ENCODE results near the gene METTL22. TPM values are rescaled to one million over a fixed set of nuclear protein-coding genes. Genes with fewer than 3 reads are reported as not detected.
A peak's percentile ranks its signal among the peaks of the same experiment; 100 is the strongest.

METTL22 gene
- total RNA-seq, 2 donors from 2014 or later: 29.8 to 65.9 TPM

DNA sequence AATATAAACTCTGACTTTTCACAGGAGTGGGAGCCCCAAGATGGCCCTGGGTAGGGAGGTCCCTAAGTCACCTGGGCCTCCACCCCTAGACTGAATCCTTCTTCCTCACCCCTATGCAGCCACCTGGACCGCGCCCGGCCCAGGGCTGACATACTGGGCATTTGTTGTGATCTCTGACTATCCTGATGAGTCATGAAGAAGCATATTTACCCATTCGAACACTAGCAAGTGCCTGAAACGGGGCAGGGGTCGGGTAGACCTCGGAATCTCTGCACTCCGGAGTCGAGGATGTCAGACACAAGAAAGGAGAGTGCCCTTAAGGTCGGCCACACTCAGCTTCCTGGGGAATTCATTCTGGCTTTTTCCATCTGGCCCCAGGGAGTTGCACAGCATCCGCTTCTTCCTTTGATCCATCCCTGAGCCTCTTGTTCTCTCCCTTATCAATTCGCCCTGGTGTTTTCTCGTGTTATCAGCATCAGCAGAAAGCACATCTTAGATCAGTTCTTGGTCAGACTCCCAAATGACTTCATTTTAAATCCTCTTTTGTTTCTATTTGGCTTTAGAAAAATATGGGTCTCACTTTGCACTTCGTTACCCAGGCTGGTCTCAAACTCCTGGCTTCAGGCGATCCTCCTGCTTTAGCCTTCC lies 10.4 kb downstream of the METTL22 start:
- DNase-seq (ENCODE audit: low spot score) (no peak), ATAC-seq (no peak)
- Mint-ChIP-seq H3K27ac (peak overlapping the region in 1 of 2 donors; percentile 59), H3K4me3 (peak overlapping the region; percentile 4), H3K9me3 (no peaks in the 10 kb centered on the region), H3K27me3 (no peaks in the 10 kb centered on the region), H3K36me3 (peaks cover 26% of the 10 kb centered on the region), H3K4me1 (ENCODE audit: low read depth in 2 of 2) (peaks cover 10 to 27% of the 10 kb centered on the region in 2 donors)

DNA sequence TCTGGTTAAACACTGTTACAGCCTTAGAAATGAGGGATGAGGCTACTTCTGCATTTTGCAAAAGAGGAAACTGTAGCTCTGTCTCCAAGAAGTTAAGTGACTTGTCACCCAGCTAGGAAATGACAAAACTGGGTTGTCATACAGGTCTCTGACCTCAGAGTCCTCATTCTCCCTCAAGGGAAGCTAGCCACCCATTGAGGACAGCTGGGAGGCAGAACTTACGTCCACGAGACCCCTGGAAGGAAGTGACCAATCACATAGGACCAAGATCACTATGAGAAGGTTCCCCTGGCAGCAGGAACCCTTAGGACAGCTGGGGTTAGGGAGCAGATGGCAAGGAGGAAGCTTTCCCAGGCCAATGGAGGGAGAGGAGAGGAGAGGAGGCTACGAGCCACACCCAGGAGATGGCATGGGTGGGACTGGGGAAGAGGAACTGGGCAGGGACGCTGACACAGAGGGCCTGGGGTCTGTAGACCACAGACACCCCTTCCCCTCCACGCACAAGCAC lies 11.2 kb downstream of the METTL22 start:
- ATAC-seq (peak in 1 of 2 donors; percentile 45), DNase-seq (ENCODE audit: low spot score) (no peak)
- H3K27ac Mint-ChIP-seq: peak overlapping the region in 1 of 2 donors; percentile 59
- H3K9me3 Mint-ChIP-seq: no peaks in the 10 kb centered on the region
- peaks cover 10 to 21% of the 10 kb centered on the region in 2 donors for H3K4me1 Mint-ChIP-seq (ENCODE audit: low read depth in 2 of 2)
- H3K36me3 Mint-ChIP-seq: peaks cover 20% of the 10 kb centered on the region
- H3K4me3 Mint-ChIP-seq: peak overlapping the region; percentile 4
- no peaks in the 10 kb centered on the region for H3K27me3 Mint-ChIP-seq

DNA sequence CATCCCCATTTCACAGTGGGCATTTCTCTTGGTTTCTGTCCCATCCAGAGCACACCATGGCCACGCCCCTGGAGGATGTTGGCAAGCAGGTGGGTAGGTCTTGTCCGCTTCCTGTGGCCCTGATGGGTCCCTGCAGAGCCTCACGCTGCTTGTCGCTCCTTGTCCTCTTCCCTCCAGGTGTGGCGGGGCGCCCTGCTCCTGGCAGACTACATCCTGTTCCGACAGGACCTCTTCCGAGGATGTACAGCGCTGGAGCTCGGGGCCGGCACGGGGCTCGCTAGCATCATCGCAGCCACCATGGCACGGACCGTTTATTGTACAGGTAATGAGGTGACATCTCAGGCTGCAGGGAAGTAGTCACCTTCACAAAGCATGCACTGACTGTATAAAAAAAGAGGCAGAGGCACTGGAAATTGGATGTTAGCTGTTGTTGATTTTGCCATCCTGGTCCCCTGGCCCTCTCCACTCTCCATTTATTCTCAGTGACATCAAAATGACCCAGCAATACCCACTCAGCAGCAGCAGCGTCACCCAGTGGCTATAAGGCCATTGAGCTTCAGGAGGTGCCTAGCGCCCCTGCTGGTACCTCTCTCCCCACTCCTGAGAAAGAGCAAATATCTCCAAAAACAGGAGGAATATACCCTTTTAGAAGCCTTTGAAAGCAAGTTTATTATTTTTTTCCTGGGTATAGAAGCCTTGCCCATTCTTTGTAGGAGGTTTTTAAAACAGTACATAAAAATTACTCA lies 13.7 kb downstream of the METTL22 start:
- ATAC-seq (no peak), DNase-seq (ENCODE audit: low spot score) (no peak)
- Mint-ChIP-seq H3K9me3 (no peaks in the 10 kb centered on the region), H3K4me1 (ENCODE audit: low read depth in 2 of 2) (peaks cover 5 to 7% of the 10 kb centered on the region in 2 donors), H3K36me3 (peaks cover 14% of the 10 kb centered on the region), H3K27ac (no peak overlapping the region), H3K27me3 (no peaks in the 10 kb centered on the region), H3K4me3 (no peak overlapping the region)

DNA sequence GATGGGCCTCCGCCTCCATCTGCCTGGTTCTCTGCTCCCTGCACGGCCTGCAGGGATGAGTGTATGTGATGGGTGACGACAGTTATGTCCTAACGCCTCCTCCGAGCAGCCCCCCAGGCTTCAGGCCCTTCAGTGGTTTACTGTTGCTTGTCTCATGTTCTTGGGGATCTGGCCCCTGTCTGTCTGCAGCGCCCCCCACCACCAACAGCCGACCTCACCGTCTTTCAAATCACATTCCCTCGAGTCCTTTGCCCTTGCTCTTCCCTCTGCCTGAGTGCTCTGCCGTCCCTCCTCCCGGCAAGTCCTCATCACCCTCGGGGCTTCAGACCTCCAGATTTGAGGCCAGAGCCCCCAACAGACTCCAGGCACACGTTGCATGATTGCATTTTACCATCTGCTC lies 18.2 kb downstream of the METTL22 start:
- ATAC-seq (no peak), DNase-seq (ENCODE audit: low spot score) (no peak)
- Mint-ChIP-seq H3K36me3 (peaks cover 26% of the 10 kb centered on the region), H3K9me3 (no peaks in the 10 kb centered on the region), H3K27me3 (no peaks in the 10 kb centered on the region), H3K4me3 (no peak overlapping the region), H3K27ac (no peak overlapping the region), H3K4me1 (ENCODE audit: low read depth in 2 of 2) (peaks cover 2 to 3% of the 10 kb centered on the region in 2 donors)

DNA sequence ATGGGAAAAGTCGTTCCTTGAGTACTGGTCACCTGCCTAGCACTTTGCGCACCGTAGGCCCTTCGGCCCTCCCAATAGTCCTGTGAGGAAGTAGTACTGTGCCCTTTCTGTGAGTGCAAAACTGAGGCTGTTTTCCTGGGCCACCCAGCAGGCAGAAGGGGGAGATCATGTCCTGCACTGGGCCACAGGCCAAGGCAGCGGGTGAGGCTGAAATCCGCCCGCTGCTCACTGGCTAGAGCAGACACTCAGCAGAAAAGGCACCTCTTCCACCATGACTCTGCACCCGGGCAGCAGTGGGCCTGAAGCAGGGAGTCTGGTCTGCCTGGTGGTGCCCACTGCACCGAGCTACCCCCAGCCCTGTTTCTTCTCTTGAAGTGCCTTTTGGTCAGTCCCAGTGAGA lies 20.2 kb downstream of the METTL22 start:
- peaks cover 30% of the 10 kb centered on the region for H3K36me3 Mint-ChIP-seq
- H3K27me3 Mint-ChIP-seq: no peaks in the 10 kb centered on the region
- no peak overlapping the region for H3K27ac Mint-ChIP-seq
- no peak overlapping the region for H3K4me3 Mint-ChIP-seq
- H3K4me1 Mint-ChIP-seq (ENCODE audit: low read depth in 2 of 2): peaks cover 6 to 9% of the 10 kb centered on the region in 2 donors
- H3K9me3 Mint-ChIP-seq: no peaks in the 10 kb centered on the region
- DNase-seq (ENCODE audit: low spot score) (no peak), ATAC-seq (no peak)

DNA sequence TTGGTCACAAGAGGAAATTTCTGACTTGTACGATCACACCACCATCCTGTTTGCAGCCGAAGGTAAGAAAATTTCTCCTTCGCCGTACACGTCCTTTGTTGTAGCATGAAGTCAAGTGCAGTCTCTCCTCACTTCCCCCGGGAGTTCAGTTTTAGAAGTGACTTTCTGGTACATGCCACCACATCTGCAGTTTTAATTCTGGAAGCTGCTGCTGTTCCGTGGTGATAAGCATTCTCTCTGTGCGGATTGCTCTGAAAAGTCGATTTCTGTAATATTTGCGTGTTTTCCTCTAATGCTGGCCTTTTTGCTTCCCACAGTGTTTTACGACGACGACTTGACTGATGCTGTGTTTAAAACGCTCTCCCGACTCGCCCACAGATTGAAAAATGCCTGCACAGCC lies 20.6 kb downstream of the METTL22 start:
- peaks cover 34% of the 10 kb centered on the region for H3K36me3 Mint-ChIP-seq
- no peaks in the 10 kb centered on the region for H3K27me3 Mint-ChIP-seq
- H3K4me3 Mint-ChIP-seq: no peak overlapping the region
- H3K4me1 Mint-ChIP-seq (ENCODE audit: low read depth in 2 of 2): peaks cover 10 to 12% of the 10 kb centered on the region in 2 donors
- H3K27ac Mint-ChIP-seq: no peak overlapping the region
- no peak for ATAC-seq
- DNase-seq (ENCODE audit: low spot score): no peak
- no peaks in the 10 kb centered on the region for H3K9me3 Mint-ChIP-seq

DNA sequence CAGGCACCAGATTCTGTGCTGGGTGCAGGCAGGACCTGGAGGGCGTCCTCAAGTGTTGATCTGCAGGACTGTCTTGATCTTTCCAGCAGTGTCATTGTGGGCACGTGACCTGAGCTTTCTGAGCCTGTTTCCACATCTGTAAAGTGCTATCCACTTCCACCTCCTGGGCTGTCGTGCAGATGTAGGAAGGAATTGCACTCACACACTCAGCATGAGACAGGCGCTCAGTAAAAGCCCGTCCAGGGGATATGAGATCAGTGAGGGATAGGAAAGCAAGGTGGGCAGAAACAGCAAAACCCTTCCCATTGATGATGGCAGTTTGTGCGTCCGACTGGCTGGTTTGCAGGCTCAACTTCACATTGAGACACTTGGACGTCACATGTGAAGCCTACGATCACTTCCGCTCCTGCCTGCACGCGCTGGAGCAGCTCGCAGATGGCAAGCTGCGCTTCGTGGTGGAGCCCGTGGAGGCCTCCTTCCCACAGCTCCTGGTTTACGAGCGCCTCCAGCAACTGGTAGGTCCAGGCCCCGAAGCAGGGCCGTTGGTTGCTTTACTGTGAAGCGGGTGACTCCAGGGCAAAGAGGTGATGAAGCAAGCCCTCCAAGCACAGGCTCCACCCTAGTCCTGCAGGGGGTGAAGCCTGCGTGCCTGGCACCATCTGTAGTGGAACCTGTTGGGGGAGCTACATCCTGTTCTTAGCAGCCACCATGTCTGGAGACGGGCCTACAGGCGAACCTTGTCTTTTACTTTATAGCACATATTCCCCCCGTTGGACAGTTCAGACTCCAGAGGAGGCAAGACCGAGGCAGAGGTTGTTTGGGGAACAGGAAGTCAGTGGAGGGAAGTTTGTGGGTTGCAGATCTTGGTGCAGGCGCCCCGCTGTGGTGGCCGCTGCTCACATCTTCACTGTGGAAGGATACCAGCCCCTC lies 23.0 kb downstream of the METTL22 start:
- H3K36me3 Mint-ChIP-seq: peaks cover 38% of the 10 kb centered on the region

DNA sequence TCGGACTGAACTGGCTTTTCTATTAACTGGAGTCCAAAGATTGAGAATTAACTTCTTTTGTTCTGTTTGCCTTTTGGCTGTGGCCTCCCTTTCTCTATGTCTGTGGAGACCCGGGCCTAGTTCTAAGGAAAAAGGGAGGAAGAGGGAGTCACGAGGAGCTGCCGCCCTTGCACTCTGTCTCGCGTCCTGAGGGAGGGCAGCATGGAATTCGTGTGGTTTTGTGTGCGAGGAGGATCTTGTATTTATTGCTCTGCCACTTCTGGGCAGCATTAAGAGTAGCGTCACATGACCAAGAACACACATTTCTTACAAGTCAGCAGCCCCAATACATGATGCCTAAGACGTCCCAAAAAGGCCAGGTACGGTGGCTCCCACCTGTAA lies 23.6 kb downstream of the METTL22 start:
- H3K9me3 Mint-ChIP-seq: no peaks in the 10 kb centered on the region
- ATAC-seq (no peak), DNase-seq (ENCODE audit: low spot score) (no peak)
- H3K27me3 Mint-ChIP-seq: no peaks in the 10 kb centered on the region
- H3K36me3 Mint-ChIP-seq: peaks cover 38% of the 10 kb centered on the region
- H3K4me1 Mint-ChIP-seq (ENCODE audit: low read depth in 2 of 2): peaks cover 10 to 12% of the 10 kb centered on the region in 2 donors
- no peak overlapping the region for H3K4me3 Mint-ChIP-seq
- H3K27ac Mint-ChIP-seq: peak overlapping the region; percentile 32 to 70

More for the DNA sequence above, 23.0 kb downstream of the METTL22 start:
- H3K4me3 Mint-ChIP-seq: no peak overlapping the region
- no peak for DNase-seq (ENCODE audit: low spot score)
- no peaks in the 10 kb centered on the region for H3K9me3 Mint-ChIP-seq
- ATAC-seq: peak; percentile 63 to 65
- H3K27ac Mint-ChIP-seq: peak overlapping the region; percentile 32 to 70
- H3K4me1 Mint-ChIP-seq (ENCODE audit: low read depth in 2 of 2): peaks cover 10 to 12% of the 10 kb centered on the region in 2 donors
- H3K27me3 Mint-ChIP-seq: no peaks in the 10 kb centered on the region

DNA sequence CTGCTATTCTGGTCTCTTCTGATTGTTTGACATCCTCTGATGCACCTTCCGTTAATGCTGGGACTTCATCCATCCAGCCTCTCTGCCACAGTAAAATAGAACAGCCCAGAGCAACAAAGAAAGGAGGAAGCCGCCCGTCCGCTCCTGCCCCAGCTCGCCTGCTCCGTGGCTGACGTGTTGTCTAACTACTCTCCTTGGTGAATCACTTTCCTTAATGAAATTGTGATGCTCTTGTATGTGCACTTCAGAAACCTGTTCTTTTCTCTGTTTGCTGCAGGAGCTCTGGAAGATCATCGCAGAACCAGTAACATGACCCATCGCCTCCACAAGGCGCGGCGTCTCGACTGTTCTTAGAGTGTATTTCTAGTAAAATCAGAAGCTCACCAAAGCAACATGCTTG lies 24.3 kb downstream of the METTL22 start:
- Mint-ChIP-seq H3K4me1 (ENCODE audit: low read depth in 2 of 2) (peaks cover 10 to 12% of the 10 kb centered on the region in 2 donors), H3K27ac (no peak overlapping the region), H3K4me3 (no peak overlapping the region), H3K27me3 (no peaks in the 10 kb centered on the region), H3K36me3 (peaks cover 38% of the 10 kb centered on the region), H3K9me3 (no peaks in the 10 kb centered on the region)
- ATAC-seq (no peak), DNase-seq (ENCODE audit: low spot score) (no peak)

DNA sequence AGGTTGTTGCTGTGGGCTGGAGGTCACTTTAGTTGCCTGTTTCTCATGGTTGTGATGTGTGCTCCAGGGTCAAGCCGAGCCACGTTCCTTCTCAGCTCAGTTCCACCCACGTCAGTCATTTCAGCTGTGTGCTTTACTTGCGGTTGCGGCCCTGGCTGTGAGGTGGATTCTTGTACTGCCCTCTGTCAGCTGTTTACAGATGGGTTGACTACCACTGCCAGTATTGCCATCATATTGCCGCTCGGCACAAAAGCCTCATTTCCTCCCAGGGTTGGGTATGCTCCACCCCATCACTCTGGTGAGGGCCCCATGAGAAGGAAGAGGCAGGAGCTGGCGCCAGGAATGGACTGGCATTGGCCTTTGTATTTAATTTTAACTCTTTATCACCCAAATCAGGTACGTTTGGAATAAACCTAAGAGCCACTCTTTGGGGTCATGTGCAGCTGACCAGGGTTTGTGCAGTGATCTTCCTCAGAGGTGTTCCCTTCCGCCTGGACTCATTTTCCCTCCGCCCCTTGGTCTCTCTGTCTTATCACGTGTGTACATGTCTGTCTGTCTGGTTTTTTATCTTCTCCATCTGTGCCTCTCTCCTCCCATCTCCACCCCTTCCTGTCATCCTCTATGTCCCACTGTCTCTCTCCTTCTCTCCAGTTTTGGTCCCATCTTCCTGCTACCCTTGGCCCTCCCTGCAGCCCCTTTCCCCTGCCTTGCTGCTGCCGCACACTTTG lies 25.0 kb downstream of the METTL22 start:
- H3K27ac Mint-ChIP-seq: no peak overlapping the region
- no peaks in the 10 kb centered on the region for H3K9me3 Mint-ChIP-seq
- no peak for DNase-seq (ENCODE audit: low spot score)
- peaks cover 10 to 12% of the 10 kb centered on the region in 2 donors for H3K4me1 Mint-ChIP-seq (ENCODE audit: low read depth in 2 of 2)
- H3K36me3 Mint-ChIP-seq: peaks cover 34% of the 10 kb centered on the region
- no peak for ATAC-seq
- no peaks in the 10 kb centered on the region for H3K27me3 Mint-ChIP-seq
- H3K4me3 Mint-ChIP-seq: no peak overlapping the region

DNA sequence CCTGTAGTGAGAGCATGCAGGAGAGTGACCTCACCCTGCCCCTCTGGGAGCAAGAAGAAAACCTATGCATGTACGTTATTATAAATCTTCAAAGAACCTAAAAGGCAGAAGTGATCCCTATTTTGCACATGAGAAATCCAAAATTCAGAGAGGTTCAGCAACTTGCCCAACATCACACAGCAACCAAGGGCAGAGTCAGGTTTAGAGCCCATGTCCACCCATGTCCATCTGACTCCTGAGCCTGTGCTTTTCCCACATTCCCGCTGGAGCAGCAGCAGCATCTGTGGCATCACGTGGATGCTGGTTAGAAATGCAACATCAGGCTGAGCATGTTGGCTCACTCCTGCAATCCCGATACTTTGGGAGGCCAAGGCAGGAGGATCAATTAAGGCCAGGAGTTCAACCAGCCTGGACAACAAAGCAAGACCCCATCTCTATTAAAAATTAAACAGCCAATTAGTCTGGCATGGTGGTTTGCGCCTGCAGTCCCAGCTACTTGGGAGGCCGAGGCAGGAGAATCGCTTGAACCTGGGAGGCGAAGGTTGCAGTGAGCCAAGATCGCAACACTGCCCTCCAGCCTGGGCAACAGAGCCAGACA lies 26.3 kb downstream of the METTL22 start:
- Mint-ChIP-seq H3K36me3 (peaks cover 25% of the 10 kb centered on the region), H3K27ac (no peak overlapping the region), H3K9me3 (no peaks in the 10 kb centered on the region), H3K4me1 (ENCODE audit: low read depth in 2 of 2) (peaks cover 10 to 12% of the 10 kb centered on the region in 2 donors), H3K4me3 (no peak overlapping the region), H3K27me3 (no peaks in the 10 kb centered on the region)
- no peak for DNase-seq (ENCODE audit: low spot score)
- no peak for ATAC-seq

DNA sequence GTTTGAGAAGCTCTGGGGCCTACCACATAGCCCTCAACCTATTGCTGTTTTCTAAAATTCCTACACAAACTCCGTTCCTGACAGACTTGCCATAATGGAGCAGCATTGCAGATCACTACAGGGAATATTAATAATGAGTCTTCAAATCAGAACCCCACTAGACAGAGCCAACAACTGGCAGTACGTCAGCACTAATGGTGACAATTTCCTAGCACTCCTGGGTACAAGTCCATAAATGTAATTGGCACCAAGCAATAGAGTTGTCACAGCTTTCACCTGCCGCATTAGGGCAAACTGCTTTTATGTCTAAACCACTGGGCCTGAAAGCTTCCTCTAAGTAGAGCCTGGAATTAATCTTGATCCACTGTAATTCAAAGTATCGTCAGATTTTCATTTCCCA lies 27.4 kb downstream of the METTL22 start:
- no peaks in the 10 kb centered on the region for H3K9me3 Mint-ChIP-seq
- no peak for ATAC-seq
- no peak overlapping the region for H3K27ac Mint-ChIP-seq
- no peak overlapping the region for H3K4me3 Mint-ChIP-seq
- H3K27me3 Mint-ChIP-seq: no peaks in the 10 kb centered on the region
- DNase-seq (ENCODE audit: low spot score): no peak
- peaks cover 10 to 12% of the 10 kb centered on the region in 2 donors for H3K4me1 Mint-ChIP-seq (ENCODE audit: low read depth in 2 of 2)
- H3K36me3 Mint-ChIP-seq: peaks cover 18% of the 10 kb centered on the region

Measured in natural killer cell treated with Interleukin-12 subunit alpha and Interleukin-12 subunit beta and Interleukin-15 and Interleukin-18, amount 100 ng/mL, for 72 hours (primary cell).